GM23338 (cell line): Measurements from ENCODE around the gene HSPB8. TPM values are rescaled to one million over a fixed set of nuclear protein-coding genes. Genes with fewer than 3 reads are reported as not detected.

ENCODE experiments used
- ATAC-seq: fragments of 200-7000 bp; cut with Tn5 transposase; 3 replicates; pipeline ENCODE4 v1.9.1; 2020
- DNase-seq: peaks from one replicate; pipeline ENCODE4 v3.0.0-alpha.2; 2015; ENCODE audit warnings: low spot score
- H2AFZ ChIP-seq: fragments of 200-600 bp; sonication (generic); 2 replicates; pipeline ENCODE4 v1.8.0; 2016; ENCODE audit warnings: antibody characterized with exemption, mild to moderate bottlenecking, moderate library complexity
- H3F3A ChIP-seq: fragments of 200-600 bp; sonication (generic); replicated peaks from 2 replicates; pipeline ENCODE4 v1.8.0; 2017; ENCODE audit warnings: antibody characterized with exemption, mixed run types, low read depth
- H3K27ac ChIP-seq: fragments of 200-600 bp; sonication (generic); 2 replicates; pipeline ENCODE4 v1.6.1; 2016; ENCODE audit warnings: low read depth
- H3K27me3 ChIP-seq: fragments of 200-600 bp; sonication (generic); 2 replicates; pipeline ENCODE4 v1.8.0; 2016; ENCODE audit warnings: mild to moderate bottlenecking, mixed run types, moderate library complexity; ENCODE audit not compliant: insufficient read depth
- H3K36me3 ChIP-seq: fragments of 200-600 bp; sonication (generic); 2 replicates; pipeline ENCODE4 v1.8.0; 2016; ENCODE audit warnings: mild to moderate bottlenecking; ENCODE audit not compliant: insufficient read depth
- H3K4me1 ChIP-seq: fragments of 200-600 bp; sonication (generic); 2 replicates; pipeline ENCODE4 v1.8.0; 2016; ENCODE audit warnings: mild to moderate bottlenecking, moderate library complexity; ENCODE audit not compliant: insufficient read depth
- H3K4me2 ChIP-seq: fragments of 200-600 bp; sonication (generic); 2 replicates; pipeline ENCODE4 v1.7.1; 2017; ENCODE audit warnings: mixed run types
- H3K4me3 ChIP-seq: fragments of 200-600 bp; sonication (generic); 2 replicates; pipeline ENCODE4 v1.6.1; 2016; ENCODE audit warnings: mixed run types
- H3K79me2 ChIP-seq: fragments of 200-600 bp; sonication (generic); replicated peaks from 2 replicates; pipeline ENCODE4 v1.8.0; 2017; ENCODE audit warnings: mild to moderate bottlenecking; ENCODE audit not compliant: insufficient read depth
- H3K9me2 ChIP-seq: fragments of 200-600 bp; sonication (generic); 2 replicates; pipeline ENCODE4 v1.8.0; 2017; ENCODE audit not compliant: insufficient read depth
- H4K20me1 ChIP-seq: fragments of 200-600 bp; sonication (generic); replicated peaks from 2 replicates; pipeline ENCODE4 v1.8.0; 2017; ENCODE audit warnings: mild to moderate bottlenecking; ENCODE audit not compliant: insufficient read depth
- H3K27ac Mint-ChIP-seq: 2 replicates; pipeline ENCODE4 v1.8.0; 2020; ENCODE audit warnings: inconsistent platforms, mild to moderate bottlenecking, moderate library complexity, mixed read lengths
- H3K27me3 Mint-ChIP-seq: 3 replicates; pipeline ENCODE4 v1.8.0; 2022; ENCODE audit warnings: low read depth, mild to moderate bottlenecking, moderate library complexity, mixed read lengths, inconsistent platforms; ENCODE audit not compliant: insufficient read depth, poor library complexity
- H3K36me3 Mint-ChIP-seq: 3 replicates; pipeline ENCODE4 v1.8.0; 2021; ENCODE audit warnings: low read depth, mild to moderate bottlenecking, inconsistent platforms, moderate library complexity, mixed read lengths
- H3K4me1 Mint-ChIP-seq: 3 replicates; pipeline ENCODE4 v1.8.0; 2020; ENCODE audit warnings: mild to moderate bottlenecking, inconsistent platforms, mixed read lengths
- H3K4me3 Mint-ChIP-seq: 3 replicates; pipeline ENCODE4 v1.8.0; 2021; ENCODE audit warnings: moderate library complexity, mild to moderate bottlenecking, inconsistent platforms, mixed read lengths
- H3K9me3 Mint-ChIP-seq: 3 replicates; pipeline ENCODE4 v1.8.0; 2020; ENCODE audit warnings: moderate library complexity, mild to moderate bottlenecking, inconsistent platforms, mixed read lengths
- ETS1 ChIP-seq: IDR thresholded peaks from 2 replicates; pipeline ENCODE4 v1.6.1; 2016; ENCODE audit warnings: antibody characterized with exemption
- EZH2 ChIP-seq: fragments of 200-600 bp; sonication (generic); IDR thresholded peaks from one replicate; pipeline ENCODE4 v1.8.0; 2017; ENCODE audit warnings: antibody characterized with exemption, mild to moderate bottlenecking, low read depth; ENCODE audit not compliant: unreplicated experiment
- POLR2AphosphoS5 ChIP-seq: IDR thresholded peaks from 2 replicates; pipeline ENCODE4 v1.6.1; 2016; ENCODE audit warnings: antibody characterized with exemption, low read depth
- ZNF331 ChIP-seq: fragments of 250-450 bp; sonication (Bioruptor Pico); IDR thresholded peaks from 2 replicates; pipeline ENCODE4 v1.5.0; 2020; ENCODE audit warnings: low read depth, mild to moderate bottlenecking, moderate library complexity
- polyA plus RNA-seq: library from polyadenylated mRNA; unstranded; fragments of >200 nt; fragmentation: Nextera tagmentation; extraction: Ambion mirVana; gene quantifications from 2 replicates; pipeline ENCODE4 v1.2.1, GENCODE V29; 2016
- total RNA-seq: library from RNA; depleted of rRNA; stranded (reverse); fragments of >200 nt; shearing (Covaris generic); gene quantifications from 2 replicates; pipeline ENCODE4 v1.2.3, GENCODE V29; 2014
- TF ChIP-seq, protein P1 (sequence below), 2 experiments: fragments of 200-600 bp in 1 of 2; sonication (generic) in 1 of 2; conservative IDR thresholded peaks; 2 replicates each; pipeline versions ENCODE4 v1.5.1 to v1.6.1; 2016 to 2017; ENCODE audit warnings: antibody characterized with exemption in 2 of 2, low read depth in 2 of 2, mild to moderate bottlenecking in 2 of 2, moderate library complexity in 1 of 2
- TF ChIP-seq, protein P2 (sequence below): fragments of 250-450 bp; sonication (Bioruptor Pico); IDR thresholded peaks from 2 replicates; pipeline ENCODE4 v1.5.0; 2020; ENCODE audit warnings: mild to moderate bottlenecking, moderate library complexity

Gene HSPB8
- total and polyA plus RNA-seq, 2 experiments from 2014 or later: 3.5 to 4.8 TPM

DNA sequence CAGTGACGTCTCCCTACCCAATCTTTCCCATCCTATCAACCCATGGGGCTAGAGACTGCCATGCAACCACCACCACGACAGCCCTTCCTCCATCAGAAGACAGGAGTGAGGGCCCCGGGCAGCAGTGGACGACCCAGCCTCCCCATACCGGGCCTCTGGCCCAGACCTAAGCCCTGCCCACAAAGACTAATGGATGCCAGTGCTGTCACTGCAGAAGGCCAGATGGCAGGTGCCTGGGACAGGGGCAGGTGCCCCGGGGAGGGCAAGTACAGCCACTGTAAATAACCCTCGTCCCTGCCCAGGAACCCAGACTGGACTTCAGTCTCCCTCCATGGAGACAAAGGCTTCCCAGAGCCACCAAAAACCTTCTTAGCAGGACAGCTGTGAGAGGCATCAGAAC is 20.3 kb upstream of the HSPB8 start (continued):
- TF ChIP-seq POLR2AphosphoS5: no peak

GRCh38 chr12:119159844-119160243 is 18.9 kb upstream of the HSPB8 start:
- Histone ChIP-seq H3K4me1 (peaks cover 2% of the 10 kb centered on the region; the same call in 1 of the 2 replicates), H3K4me2 (no peak overlapping the region), H4K20me1 (no peaks in the 10 kb centered on the region), H3F3A (no peaks in the 10 kb centered on the region), H3K36me3 (no peaks in the 10 kb centered on the region), H3K27me3 (no peaks in the 10 kb centered on the region), H3K79me2 (no peaks in the 10 kb centered on the region), H3K4me3 (no peak overlapping the region), H3K27ac (no peak overlapping the region), H3K9me2 (peaks cover 4% of the 10 kb centered on the region), H2AFZ (no peak overlapping the region)
- Mint-ChIP-seq H3K27ac (no peak overlapping the region), H3K9me3 (no peaks in the 10 kb centered on the region), H3K27me3 (peaks cover 9% of the 10 kb centered on the region), H3K4me1 (peaks cover 1% of the 10 kb centered on the region; the same call in 2 of the 3 replicates), H3K36me3 (peaks cover 12% of the 10 kb centered on the region), H3K4me3 (no peak overlapping the region)
- ATAC-seq (no peak), DNase-seq (no peak)
- TF ChIP-seq POLR2AphosphoS5 (no peak), ZNF331 (CRISPR knock-in tag) (no peak), EZH2 (no peak), ETS1 (no peak)
- TF ChIP-seq, protein P1, sequence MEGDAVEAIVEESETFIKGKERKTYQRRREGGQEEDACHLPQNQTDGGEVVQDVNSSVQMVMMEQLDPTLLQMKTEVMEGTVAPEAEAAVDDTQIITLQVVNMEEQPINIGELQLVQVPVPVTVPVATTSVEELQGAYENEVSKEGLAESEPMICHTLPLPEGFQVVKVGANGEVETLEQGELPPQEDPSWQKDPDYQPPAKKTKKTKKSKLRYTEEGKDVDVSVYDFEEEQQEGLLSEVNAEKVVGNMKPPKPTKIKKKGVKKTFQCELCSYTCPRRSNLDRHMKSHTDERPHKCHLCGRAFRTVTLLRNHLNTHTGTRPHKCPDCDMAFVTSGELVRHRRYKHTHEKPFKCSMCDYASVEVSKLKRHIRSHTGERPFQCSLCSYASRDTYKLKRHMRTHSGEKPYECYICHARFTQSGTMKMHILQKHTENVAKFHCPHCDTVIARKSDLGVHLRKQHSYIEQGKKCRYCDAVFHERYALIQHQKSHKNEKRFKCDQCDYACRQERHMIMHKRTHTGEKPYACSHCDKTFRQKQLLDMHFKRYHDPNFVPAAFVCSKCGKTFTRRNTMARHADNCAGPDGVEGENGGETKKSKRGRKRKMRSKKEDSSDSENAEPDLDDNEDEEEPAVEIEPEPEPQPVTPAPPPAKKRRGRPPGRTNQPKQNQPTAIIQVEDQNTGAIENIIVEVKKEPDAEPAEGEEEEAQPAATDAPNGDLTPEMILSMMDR (conservative IDR thresholded peaks at IDR 0.05; ENCODE audit: low read depth in 2 of 2): no peak
- TF ChIP-seq, protein P2, sequence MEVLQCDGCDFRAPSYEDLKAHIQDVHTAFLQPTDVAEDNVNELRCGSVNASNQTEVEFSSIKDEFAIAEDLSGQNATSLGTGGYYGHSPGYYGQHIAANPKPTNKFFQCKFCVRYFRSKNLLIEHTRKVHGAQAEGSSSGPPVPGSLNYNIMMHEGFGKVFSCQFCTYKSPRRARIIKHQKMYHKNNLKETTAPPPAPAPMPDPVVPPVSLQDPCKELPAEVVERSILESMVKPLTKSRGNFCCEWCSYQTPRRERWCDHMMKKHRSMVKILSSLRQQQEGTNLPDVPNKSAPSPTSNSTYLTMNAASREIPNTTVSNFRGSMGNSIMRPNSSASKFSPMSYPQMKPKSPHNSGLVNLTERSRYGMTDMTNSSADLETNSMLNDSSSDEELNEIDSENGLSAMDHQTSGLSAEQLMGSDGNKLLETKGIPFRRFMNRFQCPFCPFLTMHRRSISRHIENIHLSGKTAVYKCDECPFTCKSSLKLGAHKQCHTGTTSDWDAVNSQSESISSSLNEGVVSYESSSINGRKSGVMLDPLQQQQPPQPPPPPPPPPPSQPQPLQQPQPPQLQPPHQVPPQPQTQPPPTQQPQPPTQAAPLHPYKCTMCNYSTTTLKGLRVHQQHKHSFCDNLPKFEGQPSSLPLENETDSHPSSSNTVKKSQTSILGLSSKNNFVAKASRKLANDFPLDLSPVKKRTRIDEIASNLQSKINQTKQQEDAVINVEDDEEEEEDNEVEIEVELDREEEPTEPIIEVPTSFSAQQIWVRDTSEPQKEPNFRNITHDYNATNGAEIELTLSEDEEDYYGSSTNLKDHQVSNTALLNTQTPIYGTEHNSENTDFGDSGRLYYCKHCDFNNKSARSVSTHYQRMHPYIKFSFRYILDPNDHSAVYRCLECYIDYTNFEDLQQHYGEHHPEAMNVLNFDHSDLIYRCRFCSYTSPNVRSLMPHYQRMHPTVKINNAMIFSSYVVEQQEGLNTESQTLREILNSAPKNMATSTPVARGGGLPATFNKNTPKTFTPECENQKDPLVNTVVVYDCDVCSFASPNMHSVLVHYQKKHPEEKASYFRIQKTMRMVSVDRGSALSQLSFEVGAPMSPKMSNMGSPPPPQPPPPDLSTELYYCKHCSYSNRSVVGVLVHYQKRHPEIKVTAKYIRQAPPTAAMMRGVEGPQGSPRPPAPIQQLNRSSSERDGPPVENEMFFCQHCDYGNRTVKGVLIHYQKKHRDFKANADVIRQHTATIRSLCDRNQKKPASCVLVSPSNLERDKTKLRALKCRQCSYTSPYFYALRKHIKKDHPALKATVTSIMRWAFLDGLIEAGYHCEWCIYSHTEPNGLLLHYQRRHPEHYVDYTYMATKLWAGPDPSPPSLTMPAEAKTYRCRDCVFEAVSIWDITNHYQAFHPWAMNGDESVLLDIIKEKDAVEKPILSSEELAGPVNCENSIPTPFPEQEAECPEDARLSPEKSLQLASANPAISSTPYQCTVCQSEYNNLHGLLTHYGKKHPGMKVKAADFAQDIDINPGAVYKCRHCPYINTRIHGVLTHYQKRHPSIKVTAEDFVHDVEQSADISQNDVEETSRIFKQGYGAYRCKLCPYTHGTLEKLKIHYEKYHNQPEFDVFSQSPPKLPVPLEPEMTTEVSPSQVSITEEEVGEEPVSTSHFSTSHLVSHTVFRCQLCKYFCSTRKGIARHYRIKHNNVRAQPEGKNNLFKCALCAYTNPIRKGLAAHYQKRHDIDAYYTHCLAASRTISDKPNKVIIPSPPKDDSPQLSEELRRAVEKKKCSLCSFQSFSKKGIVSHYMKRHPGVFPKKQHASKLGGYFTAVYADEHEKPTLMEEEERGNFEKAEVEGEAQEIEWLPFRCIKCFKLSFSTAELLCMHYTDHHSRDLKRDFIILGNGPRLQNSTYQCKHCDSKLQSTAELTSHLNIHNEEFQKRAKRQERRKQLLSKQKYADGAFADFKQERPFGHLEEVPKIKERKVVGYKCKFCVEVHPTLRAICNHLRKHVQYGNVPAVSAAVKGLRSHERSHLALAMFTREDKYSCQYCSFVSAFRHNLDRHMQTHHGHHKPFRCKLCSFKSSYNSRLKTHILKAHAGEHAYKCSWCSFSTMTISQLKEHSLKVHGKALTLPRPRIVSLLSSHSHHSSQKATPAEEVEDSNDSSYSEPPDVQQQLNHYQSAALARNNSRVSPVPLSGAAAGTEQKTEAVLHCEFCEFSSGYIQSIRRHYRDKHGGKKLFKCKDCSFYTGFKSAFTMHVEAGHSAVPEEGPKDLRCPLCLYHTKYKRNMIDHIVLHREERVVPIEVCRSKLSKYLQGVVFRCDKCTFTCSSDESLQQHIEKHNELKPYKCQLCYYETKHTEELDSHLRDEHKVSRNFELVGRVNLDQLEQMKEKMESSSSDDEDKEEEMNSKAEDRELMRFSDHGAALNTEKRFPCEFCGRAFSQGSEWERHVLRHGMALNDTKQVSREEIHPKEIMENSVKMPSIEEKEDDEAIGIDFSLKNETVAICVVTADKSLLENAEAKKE (CRISPR knock-in tag): no peak
